HS-5 (cell line): ENCODE measurements around the gene IGFALS.

Experiments used
- DNase-seq: peaks from one replicate; pipeline ENCODE4 v3.0.0-alpha.2; 2012; ENCODE audit warnings: low read depth

IGFALS gene

GRCh38 chr16:1775846-1776671, 17.4 kb downstream of the IGFALS start:
- DNase-seq, result no peak

GRCh38 chr16:1775006-1775845, 18.3 kb downstream of the IGFALS start:
- no peak for DNase-seq

- DNase-seq, result no peak
These were observed 19.1 kb downstream of the IGFALS start for GRCh38 chr16:1774448-1774780.

GRCh38 chr16:1773703-1774447, 19.6 kb downstream of the IGFALS start:
- DNase-seq, result no peak

GRCh38 chr16:1772908-1773702, 20.4 kb downstream of the IGFALS start, which contains the start of gene MRPS34:
Gene MRPS34, minus strand, starts transcription at chr16:1773134. Its CDS starts 15 bp downstream, at chr16:1773119.
- DNase-seq, result no peak

GRCh38 chr16:1772362-1772907, 21.1 kb downstream of the IGFALS start, which contains the start of gene EME2:
Gene EME2, plus strand, starts transcription at chr16:1772810. Its CDS starts 418 bp downstream, at chr16:1773228.
- DNase-seq, result no peak

GRCh38 chr16:1771864-1772361, 21.6 kb downstream of the IGFALS start:
- no peak for DNase-seq

- no peak for DNase-seq
These were observed 22.2 kb downstream of the IGFALS start, which contains the start of gene NME3 for GRCh38 chr16:1771188-1771863. Gene NME3, minus strand, starts transcription at chr16:1771543. Its CDS starts 9 bp downstream, at chr16:1771534.

- no peak for DNase-seq
These were observed 22.9 kb downstream of the IGFALS start for GRCh38 chr16:1770328-1771187.

- no peak for DNase-seq
These were observed 23.9 kb downstream of the IGFALS start for GRCh38 chr16:1769402-1770300.

- DNase-seq, result no peak
These were observed 24.6 kb downstream of the IGFALS start for GRCh38 chr16:1768767-1769401.

GRCh38 chr16:1768061-1768766, 25.3 kb downstream of the IGFALS start:
- no peak for DNase-seq

- DNase-seq, result no peak
These were observed 26.1 kb downstream of the IGFALS start for GRCh38 chr16:1767116-1767994.

- no peak for DNase-seq
These were observed 26.8 kb downstream of the IGFALS start for GRCh38 chr16:1766701-1767100.

- DNase-seq, result no peak
These were observed 27.3 kb downstream of the IGFALS start for GRCh38 chr16:1766231-1766630.

GRCh38 chr16:1765826-1766225, 27.7 kb downstream of the IGFALS start:
- no peak for DNase-seq
